Activated CD4-positive, alpha-beta memory T cell treated with anti-CD3 and anti-CD28 coated beads for 36 hours (primary cell): ENCODE data around the gene ZBTB20. TPM values are rescaled to one million over a fixed set of nuclear protein-coding genes. Genes with fewer than 3 reads are reported as not detected.

ENCODE experiments used
- CTCF ChIA-PET: fragments of 350-600 bp; sonication (Branson Sonifier 250); formaldehyde crosslinking; loops from one replicate; lab custom pipeline; 2021; ENCODE audit warnings: antibody characterized with exemption, inconsistent platforms; lab: Charles Lee
- POLR2A ChIA-PET: fragments of 350-600 bp; sonication (Branson Sonifier 250); formaldehyde crosslinking; loops from one replicate; lab custom pipeline; 2021; ENCODE audit warnings: antibody characterized with exemption; lab: Charles Lee
- DNase-seq: peaks from one replicate; pipeline ENCODE4 v3.0.0-alpha.2; 2020
- H3K27ac Mint-ChIP-seq: one replicate; pipeline ENCODE4 v1.8.0; 2021; ENCODE audit warnings: mixed read lengths
- H3K27me3 Mint-ChIP-seq: one replicate; pipeline ENCODE4 v1.8.0; 2021; ENCODE audit warnings: mixed read lengths
- H3K36me3 Mint-ChIP-seq: one replicate; pipeline ENCODE4 v1.8.0; 2021; ENCODE audit warnings: mixed read lengths
- H3K4me1 Mint-ChIP-seq: one replicate; pipeline ENCODE4 v1.8.0; 2021; ENCODE audit warnings: low read depth, mixed read lengths
- H3K4me3 Mint-ChIP-seq: one replicate; pipeline ENCODE4 v1.8.0; 2021; ENCODE audit warnings: mild to moderate bottlenecking, mixed read lengths
- H3K9me3 Mint-ChIP-seq: one replicate; pipeline ENCODE4 v1.8.0; 2021; ENCODE audit warnings: mixed read lengths
- intact Hi-C: fragments of 100-400 bp; cut with micrococcal nuclease; formaldehyde crosslinking; loops from one replicate; pipeline ENCODE4 v1.15.1; 2023
- total RNA-seq, 2 experiments: library from RNA; stranded (reverse); gene quantifications; one replicate each; pipeline ENCODE4 v1.2.3, GENCODE V29; 2021

Gene ZBTB20
- total RNA-seq, 2 experiments from 2014 or later: 4.4 to 5.4 TPM

GRCh38 chr3:115004201-115005140, 142.6 kb downstream of the ZBTB20 start:
- H3K27me3 Mint-ChIP-seq: no peaks in the 10 kb centered on the region
- peaks cover 12% of the 10 kb centered on the region for H3K9me3 Mint-ChIP-seq
- no peak for DNase-seq
- H3K36me3 Mint-ChIP-seq: peaks cover 19% of the 10 kb centered on the region
- ChIA-PET CTCF (no interaction called here), POLR2A (no interaction called here)
- H3K4me3 Mint-ChIP-seq: no peak overlapping the region
- H3K27ac Mint-ChIP-seq: no peak overlapping the region
- intact Hi-C loops: no loop called here
- no peaks in the 10 kb centered on the region for H3K4me1 Mint-ChIP-seq

- DNase-seq: no peak
- intact Hi-C loops: no loop called here
These were observed 148.0 kb downstream of the ZBTB20 start for GRCh38 chr3:114998971-114999579.

DNA sequence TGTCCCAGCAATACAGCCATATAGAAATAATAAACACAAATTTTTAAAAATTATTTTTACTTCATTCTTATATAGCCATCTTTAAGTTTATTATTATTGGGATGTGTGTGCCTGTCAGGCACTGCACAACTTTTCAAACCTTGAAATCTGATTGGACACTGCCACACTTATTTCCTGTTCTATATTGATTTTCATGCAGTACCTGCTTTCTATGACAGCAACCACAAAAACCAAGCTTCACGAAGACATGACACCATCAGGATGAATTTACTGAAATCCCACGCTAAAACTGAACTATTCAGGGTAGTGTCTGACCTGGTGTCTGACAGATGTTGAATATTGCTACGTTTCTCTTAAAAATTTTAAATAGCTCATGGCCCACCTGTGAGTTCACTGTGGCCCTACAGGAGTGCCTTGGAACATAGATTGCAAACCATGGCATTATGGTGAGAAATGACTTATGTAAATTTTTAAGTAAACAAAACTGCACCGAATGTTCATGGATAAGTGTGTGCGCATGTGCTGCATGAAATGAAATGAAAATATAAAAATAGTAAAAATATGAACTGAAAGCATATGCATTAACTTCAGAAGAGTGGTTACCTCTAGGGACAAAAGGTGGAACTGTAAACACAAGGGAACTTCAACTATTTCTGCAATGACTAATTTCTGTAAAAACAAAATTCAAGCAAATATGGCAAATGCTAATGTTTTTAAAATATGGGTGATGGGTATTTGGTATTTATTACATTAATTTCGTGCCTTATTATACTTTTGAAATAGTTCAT, 152.3 kb downstream of the ZBTB20 start:
- POLR2A ChIA-PET: no interaction called here
- Mint-ChIP-seq H3K36me3 (peaks cover 21% of the 10 kb centered on the region), H3K27me3 (no peaks in the 10 kb centered on the region), H3K4me1 (peaks cover 2% of the 10 kb centered on the region), H3K27ac (no peak overlapping the region), H3K9me3 (peaks cover 22% of the 10 kb centered on the region), H3K4me3 (no peak overlapping the region)
- DNase-seq: no peak
- intact Hi-C loops: no loop called here
- CTCF ChIA-PET: no interaction called here

More at GRCh38 chr3:114998971-114999579, 148.0 kb downstream of the ZBTB20 start:
- CTCF ChIA-PET: no interaction called here
- Mint-ChIP-seq H3K4me1 (peaks cover 2% of the 10 kb centered on the region), H3K36me3 (peaks cover 25% of the 10 kb centered on the region), H3K4me3 (no peak overlapping the region), H3K27ac (no peak overlapping the region), H3K27me3 (no peaks in the 10 kb centered on the region), H3K9me3 (peaks cover 24% of the 10 kb centered on the region)
- POLR2A ChIA-PET: no interaction called here

- ChIA-PET CTCF (no interaction called here), POLR2A (no interaction called here)
- H3K36me3 Mint-ChIP-seq: no peaks in the 10 kb centered on the region
- H3K4me1 Mint-ChIP-seq: no peaks in the 10 kb centered on the region
- H3K4me3 Mint-ChIP-seq: no peak overlapping the region
- DNase-seq: no peak
- H3K9me3 Mint-ChIP-seq: peaks cover 10% of the 10 kb centered on the region
- intact Hi-C loops: no loop called here
- H3K27ac Mint-ChIP-seq: no peak overlapping the region
- H3K27me3 Mint-ChIP-seq: no peaks in the 10 kb centered on the region
These were observed 161.3 kb downstream of the ZBTB20 start for GRCh38 chr3:114985776-114986175.

DNA sequence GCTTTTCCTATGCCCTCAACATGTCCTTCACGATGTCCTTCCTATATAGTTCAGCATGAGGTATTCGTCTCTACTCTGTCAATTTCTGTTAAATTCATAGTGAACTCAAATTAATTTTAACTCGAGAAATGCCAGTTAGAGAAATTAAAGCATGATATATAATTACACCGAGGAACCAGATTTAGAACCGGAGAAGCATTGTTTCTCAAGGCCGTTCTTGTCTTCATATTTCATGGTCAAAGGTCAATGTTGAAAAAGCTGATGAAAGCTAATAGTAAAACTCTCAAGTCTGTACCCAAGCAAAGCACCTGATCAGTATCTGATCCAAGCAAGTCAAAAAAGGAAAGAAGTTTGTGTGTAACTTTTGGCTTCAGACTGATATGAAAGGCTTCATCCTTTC, 163.8 kb downstream of the ZBTB20 start:
- intact Hi-C loops: no loop called here
- H3K4me3 Mint-ChIP-seq: no peak overlapping the region
- no peaks in the 10 kb centered on the region for H3K36me3 Mint-ChIP-seq
- no peaks in the 10 kb centered on the region for H3K27me3 Mint-ChIP-seq
- no peaks in the 10 kb centered on the region for H3K4me1 Mint-ChIP-seq
- DNase-seq: no peak
- ChIA-PET CTCF (no interaction called here), POLR2A (no interaction called here)
- H3K9me3 Mint-ChIP-seq: no peaks in the 10 kb centered on the region
- H3K27ac Mint-ChIP-seq: no peak overlapping the region

- intact Hi-C loops: no loop called here
- H3K27me3 Mint-ChIP-seq: no peaks in the 10 kb centered on the region
- H3K36me3 Mint-ChIP-seq: peaks cover 15% of the 10 kb centered on the region
- ChIA-PET POLR2A (no interaction called here), CTCF (no interaction called here)
- no peak overlapping the region for H3K4me3 Mint-ChIP-seq
- no peak for DNase-seq
- H3K4me1 Mint-ChIP-seq: peaks cover 5% of the 10 kb centered on the region
- H3K27ac Mint-ChIP-seq: no peak overlapping the region
- H3K9me3 Mint-ChIP-seq: no peaks in the 10 kb centered on the region
These were observed 172.7 kb downstream of the ZBTB20 start for GRCh38 chr3:114974387-114974786.

- intact Hi-C loops: no loop called here
- Mint-ChIP-seq H3K27ac (no peak overlapping the region), H3K4me3 (no peak overlapping the region), H3K27me3 (no peaks in the 10 kb centered on the region), H3K9me3 (no peaks in the 10 kb centered on the region), H3K4me1 (peaks cover 5% of the 10 kb centered on the region), H3K36me3 (peaks cover 15% of the 10 kb centered on the region)
- POLR2A ChIA-PET: no interaction called here
- CTCF ChIA-PET: no interaction called here
- no peak for DNase-seq
These were observed 173.6 kb downstream of the ZBTB20 start for GRCh38 chr3:114973536-114973935.

GRCh38 chr3:114967168-114967567, 179.9 kb downstream of the ZBTB20 start:
- Mint-ChIP-seq H3K27ac (no peak overlapping the region), H3K36me3 (peaks cover 8% of the 10 kb centered on the region), H3K27me3 (no peaks in the 10 kb centered on the region), H3K4me3 (no peak overlapping the region), H3K9me3 (no peaks in the 10 kb centered on the region), H3K4me1 (no peaks in the 10 kb centered on the region)
- DNase-seq: no peak
- ChIA-PET POLR2A (no interaction called here), CTCF (no interaction called here)
- intact Hi-C loops: no loop called here

DNA sequence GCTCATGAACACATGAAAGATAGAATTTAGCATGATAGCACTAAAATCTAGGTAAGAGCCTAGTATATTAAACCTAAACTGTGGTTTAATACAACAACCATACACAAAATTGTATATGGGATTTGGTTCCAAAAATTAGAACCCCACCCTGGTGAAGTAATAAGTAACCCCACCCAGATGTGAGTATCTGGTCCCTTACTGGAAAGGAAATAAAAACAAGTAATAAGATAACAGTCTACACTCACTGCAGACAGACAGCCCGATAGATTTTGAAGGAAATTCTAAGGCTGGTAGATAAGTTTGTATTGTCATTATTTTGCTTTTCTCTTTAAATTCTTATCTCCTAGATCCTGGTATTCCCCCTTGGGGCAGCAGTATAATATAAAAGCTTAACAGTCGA, 184.9 kb downstream of the ZBTB20 start:
- intact Hi-C loops: no loop called here
- H3K27me3 Mint-ChIP-seq: no peaks in the 10 kb centered on the region

DNA sequence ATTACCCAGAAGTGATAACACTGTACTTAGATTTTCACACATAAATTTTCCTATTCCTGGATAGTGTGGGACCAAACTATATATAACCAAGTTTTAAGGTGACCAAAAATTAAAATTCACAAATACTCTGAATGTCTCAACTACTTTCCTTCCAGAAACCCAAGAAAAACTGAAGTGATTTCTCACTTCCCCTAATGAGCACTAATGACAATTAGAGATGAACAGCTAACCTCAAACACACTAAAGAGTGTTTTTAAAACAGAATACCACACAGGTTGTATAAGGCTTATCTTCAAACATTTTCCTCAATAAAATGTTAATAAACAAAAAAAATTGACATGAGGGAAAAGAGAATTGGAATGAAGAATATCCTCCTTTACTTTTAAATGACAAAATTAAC, 188.2 kb downstream of the ZBTB20 start:
- POLR2A ChIA-PET: no interaction called here
- DNase-seq: no peak
- no peaks in the 10 kb centered on the region for H3K4me1 Mint-ChIP-seq

More for the DNA sequence above, 184.9 kb downstream of the ZBTB20 start:
- H3K9me3 Mint-ChIP-seq: no peaks in the 10 kb centered on the region
- H3K4me1 Mint-ChIP-seq: no peaks in the 10 kb centered on the region
- no peak overlapping the region for H3K4me3 Mint-ChIP-seq
- peaks cover 9% of the 10 kb centered on the region for H3K36me3 Mint-ChIP-seq
- no peak overlapping the region for H3K27ac Mint-ChIP-seq
- DNase-seq: no peak
- CTCF ChIA-PET: no interaction called here
- POLR2A ChIA-PET: no interaction called here

DNA sequence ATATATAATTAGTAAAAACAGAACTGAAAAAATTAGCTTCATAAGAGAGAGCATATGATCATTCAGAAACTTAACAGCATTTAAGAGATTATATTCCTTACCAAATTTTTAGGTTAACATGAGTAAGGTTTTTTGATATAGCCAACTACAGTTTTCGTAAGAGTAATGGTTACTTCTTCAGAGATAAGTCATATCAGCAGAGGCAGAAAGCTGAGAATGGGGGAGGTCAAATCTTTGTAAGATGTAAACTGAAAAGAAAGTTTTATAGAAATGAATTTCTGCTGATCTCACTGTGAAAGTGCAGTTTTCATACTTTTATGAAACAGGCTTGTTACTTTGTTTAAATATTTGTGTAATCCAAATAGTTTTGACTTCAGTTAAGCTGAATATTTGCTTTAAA, 193.3 kb downstream of the ZBTB20 start:
- intact Hi-C loops: no loop called here
- no peaks in the 10 kb centered on the region for H3K27me3 Mint-ChIP-seq

More for the DNA sequence above, 188.2 kb downstream of the ZBTB20 start:
- CTCF ChIA-PET: interaction anchor here (0.7 kb wide), 1 partner anchor 328 kb away, joined by 4 read pairs; no protein-coding TSS in a partner anchor
- H3K27ac Mint-ChIP-seq: no peak overlapping the region
- H3K4me3 Mint-ChIP-seq: no peak overlapping the region
- no peaks in the 10 kb centered on the region for H3K27me3 Mint-ChIP-seq
- peaks cover 27% of the 10 kb centered on the region for H3K36me3 Mint-ChIP-seq
- H3K9me3 Mint-ChIP-seq: peaks cover 15% of the 10 kb centered on the region
- intact Hi-C loops: no loop called here

DNA sequence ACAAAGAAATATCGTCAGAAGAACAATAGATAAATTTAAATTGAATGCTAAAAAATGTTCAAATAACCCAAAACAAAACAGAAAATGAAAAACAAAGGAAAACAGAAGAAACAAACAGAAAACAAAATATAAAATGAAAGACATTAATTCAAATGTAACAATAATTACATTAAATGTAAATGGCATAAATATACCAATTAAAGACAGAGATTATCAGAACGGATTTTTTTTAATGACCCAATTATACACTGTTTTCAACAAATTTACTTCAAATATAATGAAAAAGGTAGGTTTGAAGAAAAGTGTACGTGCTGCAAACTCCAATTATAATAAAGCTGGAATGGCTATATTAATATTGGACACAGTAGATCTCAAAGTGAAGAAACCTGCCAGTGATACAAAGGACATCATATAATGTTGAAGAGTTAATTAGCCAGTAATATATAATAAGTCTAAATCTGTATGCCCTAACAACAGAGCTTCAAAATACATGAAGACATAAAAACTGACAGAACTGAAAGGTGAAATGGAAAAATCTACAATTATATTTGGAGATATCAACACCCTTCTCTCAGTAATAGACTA, 193.8 kb downstream of the ZBTB20 start:
- peaks cover 36% of the 10 kb centered on the region for H3K9me3 Mint-ChIP-seq
- POLR2A ChIA-PET: no interaction called here
- H3K27ac Mint-ChIP-seq: no peak overlapping the region

More for the DNA sequence above, 193.3 kb downstream of the ZBTB20 start:
- CTCF ChIA-PET: no interaction called here
- Mint-ChIP-seq H3K4me1 (no peaks in the 10 kb centered on the region), H3K9me3 (peaks cover 36% of the 10 kb centered on the region), H3K4me3 (no peak overlapping the region), H3K27ac (no peak overlapping the region), H3K36me3 (peaks cover 47% of the 10 kb centered on the region)
- POLR2A ChIA-PET: no interaction called here
- DNase-seq: no peak

More for the DNA sequence above, 193.8 kb downstream of the ZBTB20 start:
- intact Hi-C loops: no loop called here
- CTCF ChIA-PET: no interaction called here
- no peaks in the 10 kb centered on the region for H3K4me1 Mint-ChIP-seq
- H3K4me3 Mint-ChIP-seq: no peak overlapping the region
- H3K27me3 Mint-ChIP-seq: no peaks in the 10 kb centered on the region
- H3K36me3 Mint-ChIP-seq: peaks cover 46% of the 10 kb centered on the region
- DNase-seq: no peak
